ENCODE data around the gene BLOC1S6. TPM values are rescaled to one million over a fixed set of nuclear protein-coding genes. Genes with fewer than 3 reads are reported as not detected.

Gene BLOC1S6
- total and polyA plus RNA-seq, 9 of the 15 experiments (the other 6 are each of a cell fraction or from before 2014, with no cell fraction given), result 18.2 to 72.4 (median 38.4) TPM

DNA sequence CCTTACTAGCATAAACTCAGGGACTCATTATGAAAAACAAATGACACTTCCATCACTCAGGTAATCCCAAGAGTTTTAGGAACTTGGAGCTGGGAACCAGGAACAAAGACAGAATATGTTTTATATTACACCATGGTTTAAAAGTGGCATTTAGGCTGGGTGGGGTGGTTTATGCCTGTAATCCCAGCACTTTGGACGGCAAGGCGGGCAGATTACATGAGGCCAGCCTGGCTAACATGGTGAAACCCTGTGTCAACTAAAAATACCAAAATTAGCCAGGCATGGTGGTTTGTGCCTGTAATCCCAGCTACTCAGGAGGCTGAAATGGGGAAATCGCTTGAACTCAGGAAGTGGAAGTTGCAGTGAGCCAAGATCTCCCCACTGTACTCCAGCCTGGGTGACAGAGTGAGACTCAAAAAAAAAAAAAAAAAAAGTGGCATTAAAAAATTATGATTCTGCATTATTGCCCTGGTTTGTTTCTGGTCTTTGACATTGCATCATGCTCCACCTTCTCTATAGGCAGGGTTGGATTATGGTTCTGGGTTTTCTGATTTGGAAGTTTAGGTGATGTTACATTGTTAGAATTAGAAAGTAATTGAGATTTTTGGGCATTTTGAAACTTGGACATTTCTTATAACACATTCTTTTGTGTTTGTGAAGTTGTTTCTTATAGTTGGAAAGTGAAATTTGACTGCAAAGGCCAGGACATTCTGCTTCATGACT lies 66.7 kb downstream of the BLOC1S6 start (continued):
- TF ChIP-seq, protein P1, sequence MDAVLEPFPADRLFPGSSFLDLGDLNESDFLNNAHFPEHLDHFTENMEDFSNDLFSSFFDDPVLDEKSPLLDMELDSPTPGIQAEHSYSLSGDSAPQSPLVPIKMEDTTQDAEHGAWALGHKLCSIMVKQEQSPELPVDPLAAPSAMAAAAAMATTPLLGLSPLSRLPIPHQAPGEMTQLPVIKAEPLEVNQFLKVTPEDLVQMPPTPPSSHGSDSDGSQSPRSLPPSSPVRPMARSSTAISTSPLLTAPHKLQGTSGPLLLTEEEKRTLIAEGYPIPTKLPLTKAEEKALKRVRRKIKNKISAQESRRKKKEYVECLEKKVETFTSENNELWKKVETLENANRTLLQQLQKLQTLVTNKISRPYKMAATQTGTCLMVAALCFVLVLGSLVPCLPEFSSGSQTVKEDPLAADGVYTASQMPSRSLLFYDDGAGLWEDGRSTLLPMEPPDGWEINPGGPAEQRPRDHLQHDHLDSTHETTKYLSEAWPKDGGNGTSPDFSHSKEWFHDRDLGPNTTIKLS (IDR thresholded peaks at IDR 0.05; ENCODE audit: borderline replicate concordance, low read depth), result no peak

DNA sequence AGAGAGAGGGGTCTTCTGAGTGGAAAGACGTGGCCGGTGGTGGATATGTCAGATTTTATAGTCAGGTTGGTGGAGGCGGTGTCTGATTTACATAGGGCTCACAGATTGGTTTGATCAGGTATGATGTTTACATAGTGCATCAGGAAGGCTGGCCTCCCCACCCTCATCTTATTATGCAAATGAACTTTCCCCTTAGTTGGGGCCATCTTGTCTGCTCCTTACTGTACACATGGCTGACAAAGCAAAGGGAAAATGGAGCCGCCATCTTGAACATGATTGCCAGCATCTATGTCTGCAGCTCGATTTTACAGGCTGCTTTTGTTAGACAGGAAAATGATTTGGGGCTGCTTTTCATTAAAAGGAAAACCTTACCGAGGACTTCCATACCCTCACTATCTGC lies 67.6 kb downstream of the BLOC1S6 start:
- FAIRE-seq (no peak), DNase-seq (ENCODE audit: extremely low read depth in 1 of 4, low spot score in 3 of 4) (peak in 1 of 4 experiments; percentile 16), ATAC-seq (peak; percentile 78)
- Histone ChIP-seq H3K4me2 (ENCODE audit: insufficient read depth, low read length) (no peak overlapping the region), H3K36me3 (ENCODE audit: control insufficient read depth, insufficient read depth, low read length) (no peaks in the 10 kb centered on the region), H3K79me2 (ENCODE audit: control insufficient read depth, insufficient read depth, low read length) (no peaks in the 10 kb centered on the region), H4K20me1 (replicated peaks; ENCODE audit: control insufficient read depth, insufficient read depth, low read length) (no peaks in the 10 kb centered on the region), H3K27me3 (ENCODE audit: control insufficient read depth in 2 of 2, insufficient read depth in 2 of 2, low read length in 2 of 2) (no peaks in the 10 kb centered on the region), H3K4me3 (no peak overlapping the region), H3K9ac (ENCODE audit: insufficient read depth in 1 of 2, low read depth in 2 of 2, low read length in 2 of 2) (no peak overlapping the region), H3K9me1 (ENCODE audit: control insufficient read depth, insufficient read depth, low read length) (no peaks in the 10 kb centered on the region), H3K27ac (ENCODE audit: extremely low read depth, low read depth, low read length) (no peak overlapping the region), H2AFZ (ENCODE audit: low read depth, low read length) (peak overlapping the region; percentile 70), H3K9me3 (replicated peaks; ENCODE audit: control insufficient read depth, insufficient read depth, low read depth, low read length) (no peaks in the 10 kb centered on the region), H3K4me1 (replicated peaks in 1 of 2; ENCODE audit: control insufficient read depth in 2 of 2, insufficient read depth in 2 of 2, low read length in 2 of 2) (no peaks in the 10 kb centered on the region; a peak in 1 of 5 replicates)
- WGBS (ENCODE audit: insufficient coverage, low coverage, missing lambda C conversion rate), result 18% methylated on average over 6 of the region's 6 CpGs
- TF ChIP-seq NFYB (IDR thresholded peaks at IDR 0.05; ENCODE audit: extremely low read depth, insufficient read length) (no peak), PHB2 (IDR thresholded peaks at IDR 0.05; ENCODE audit: low read depth) (no peak), YY1 (IDR thresholded peaks at IDR 0.05; ENCODE audit: borderline replicate concordance in 1 of 3, control insufficient read depth in 1 of 3, extremely low read depth in 1 of 3, insufficient read depth in 3 of 3, insufficient read length in 1 of 3, insufficient replicate concordance in 2 of 3, low read depth in 1 of 3, low read length in 2 of 3) (peak in 1 of 3 experiments; percentile 79), NCOR1 (IDR thresholded peaks at IDR 0.05) (no peak), NR2C1 (IDR thresholded peaks at IDR 0.05) (no peak), NR2C1 (tag; IDR thresholded peaks at IDR 0.05) (0 out of 2 replicates have a peak, but pooled peaks have one; percentile 19)
- TF ChIP-seq, protein P2, sequence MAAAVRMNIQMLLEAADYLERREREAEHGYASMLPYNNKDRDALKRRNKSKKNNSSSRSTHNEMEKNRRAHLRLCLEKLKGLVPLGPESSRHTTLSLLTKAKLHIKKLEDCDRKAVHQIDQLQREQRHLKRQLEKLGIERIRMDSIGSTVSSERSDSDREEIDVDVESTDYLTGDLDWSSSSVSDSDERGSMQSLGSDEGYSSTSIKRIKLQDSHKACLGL (CRISPR knock-in tag; IDR thresholded peaks at IDR 0.05; ENCODE audit: borderline replicate concordance, poor library complexity, severe bottlenecking), result no peak
- in situ Hi-C loops (cut with MboI), result no loop called here
- ChIA-PET CTCF (ENCODE audit: low intra/inter-chr PET ratio) (no interaction called here), POLR2A (no interaction called here)
- intact Hi-C loops (cut with micrococcal nuclease), result no loop called here
- BruUV-seq (replicated peaks), result no TSS peak

Measured in K562 (cell line).